Left renal cortex interstitium (tissue), 4 donors: ENCODE measurements around the gene ABL1. TPM values are rescaled to one million over a fixed set of nuclear protein-coding genes. Genes with fewer than 3 reads are reported as not detected.

Experiments used
- DNase-seq, 4 donors: peaks; one replicate each; pipeline ENCODE4 v3.0.0-alpha.2; 2013; ENCODE audit warnings: low read depth in 4 of 4, low spot score in 2 of 4, missing footprints in 1 of 4
- polyA plus RNA-seq, 4 donors: library from polyadenylated mRNA; unstranded; fragments of 120-200 nt; gene quantifications; one replicate each; pipeline ENCODE4 v1.2.1, GENCODE V29; 2013; ENCODE audit not compliant: insufficient read length in 4 of 4

The ABL1 gene
- polyA plus RNA-seq, 4 donors: 71.1 to 89.4 (median 82.5) TPM

DNA sequence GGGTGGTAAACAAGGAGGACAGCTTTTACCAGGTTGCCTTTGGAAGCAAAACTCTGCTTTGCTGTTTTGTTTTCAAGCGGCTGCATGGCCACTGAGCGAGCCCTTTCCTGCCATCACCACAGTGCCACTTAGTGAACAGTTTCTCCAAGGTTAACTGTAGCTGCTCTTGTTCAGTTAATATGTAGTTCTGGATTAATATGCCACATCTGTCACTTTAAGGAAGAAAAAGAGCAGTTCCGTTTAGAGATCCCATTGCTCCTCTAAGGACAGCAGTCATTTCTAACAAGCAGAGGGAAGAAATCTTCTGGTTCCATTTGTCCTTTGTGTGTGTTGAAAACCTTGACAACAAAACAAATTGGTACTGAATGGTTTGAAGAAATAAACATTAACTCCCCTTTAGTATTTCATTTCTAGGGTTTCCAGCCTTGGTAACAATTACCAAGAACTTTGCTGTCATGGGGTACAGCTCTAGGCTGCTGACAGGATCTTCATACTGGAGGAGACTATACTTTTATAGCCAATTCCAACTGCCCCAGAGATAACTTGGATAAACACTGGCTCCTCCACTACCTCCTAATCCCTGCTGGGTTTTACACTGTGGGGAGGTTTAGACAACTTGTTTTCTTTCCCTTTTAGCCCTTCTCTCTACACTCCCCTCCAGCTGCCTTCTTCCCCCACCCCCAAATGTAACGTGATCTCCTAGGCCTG is 10.3 kb upstream of the ABL1 start:
- peak in 2 of 4 donors; percentile 88 to 93 for DNase-seq

- no peak for DNase-seq
These were observed 9.8 kb upstream of the ABL1 start for GRCh38 chr9:130825351-130825651.

DNA sequence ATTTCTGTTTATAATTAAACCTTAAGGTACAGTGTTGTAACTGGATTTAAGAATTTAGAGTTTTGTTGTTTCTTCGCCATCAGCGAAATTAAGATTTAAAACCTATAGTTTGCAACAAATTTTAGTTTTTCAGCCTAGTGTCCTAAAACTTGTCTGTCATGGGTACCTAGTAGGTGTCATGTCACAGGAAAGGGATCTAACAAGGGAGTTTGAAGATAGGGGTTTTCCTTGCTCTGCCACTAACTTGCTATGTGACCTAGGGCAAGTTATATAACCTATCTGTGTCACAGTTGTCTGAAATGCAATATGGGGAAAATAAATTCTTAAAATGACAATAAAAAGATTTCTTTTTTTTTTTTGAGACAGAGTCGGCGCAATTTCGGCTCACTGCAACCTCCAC is 9.2 kb upstream of the ABL1 start:
- DNase-seq: no peak

DNA sequence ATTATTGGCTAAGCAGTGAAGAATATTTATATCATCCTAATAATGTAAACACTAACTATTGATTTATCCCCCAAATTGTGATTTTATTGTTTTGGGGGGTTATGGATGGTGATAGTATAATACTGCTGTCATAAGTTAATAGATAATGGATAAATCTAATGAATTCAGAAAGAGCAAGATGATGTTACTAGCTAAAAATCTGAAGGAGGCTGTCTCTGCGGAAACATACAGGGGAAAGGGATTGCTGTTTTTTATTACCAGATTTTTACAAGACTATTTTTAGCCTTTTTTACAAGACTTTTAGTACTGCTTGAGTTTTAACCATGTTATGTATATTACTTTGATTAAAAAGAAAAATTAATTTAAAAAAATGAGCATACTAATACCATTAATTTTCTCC is 5.3 kb upstream of the ABL1 start:
- DNase-seq: no peak

- DNase-seq: no peak
These were observed 4.8 kb upstream of the ABL1 start for GRCh38 chr9:130830231-130830760.

DNA sequence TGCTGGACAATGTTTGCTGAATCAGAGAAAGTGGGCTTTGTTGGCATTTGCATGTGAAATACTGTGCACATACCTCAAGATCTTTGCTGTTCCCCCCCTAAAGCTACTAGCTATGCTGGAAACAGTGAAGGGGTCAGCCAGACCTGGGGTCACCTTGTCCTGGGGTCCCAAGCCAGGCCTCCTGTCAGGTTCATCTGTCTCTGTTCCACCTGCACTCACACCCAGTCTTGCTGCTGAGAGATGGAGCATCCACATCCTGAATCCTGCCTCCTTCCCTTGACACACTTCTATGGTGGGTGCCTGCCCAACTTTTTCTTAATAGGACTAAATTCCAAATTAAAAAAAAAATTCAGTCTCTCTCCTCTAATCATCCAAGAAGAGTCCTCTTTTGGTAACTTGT is 4.0 kb upstream of the ABL1 start:
- DNase-seq: no peak

GRCh38 chr9:130833031-130833990 is 1.7 kb upstream of the ABL1 start:
- no peak for DNase-seq

DNA sequence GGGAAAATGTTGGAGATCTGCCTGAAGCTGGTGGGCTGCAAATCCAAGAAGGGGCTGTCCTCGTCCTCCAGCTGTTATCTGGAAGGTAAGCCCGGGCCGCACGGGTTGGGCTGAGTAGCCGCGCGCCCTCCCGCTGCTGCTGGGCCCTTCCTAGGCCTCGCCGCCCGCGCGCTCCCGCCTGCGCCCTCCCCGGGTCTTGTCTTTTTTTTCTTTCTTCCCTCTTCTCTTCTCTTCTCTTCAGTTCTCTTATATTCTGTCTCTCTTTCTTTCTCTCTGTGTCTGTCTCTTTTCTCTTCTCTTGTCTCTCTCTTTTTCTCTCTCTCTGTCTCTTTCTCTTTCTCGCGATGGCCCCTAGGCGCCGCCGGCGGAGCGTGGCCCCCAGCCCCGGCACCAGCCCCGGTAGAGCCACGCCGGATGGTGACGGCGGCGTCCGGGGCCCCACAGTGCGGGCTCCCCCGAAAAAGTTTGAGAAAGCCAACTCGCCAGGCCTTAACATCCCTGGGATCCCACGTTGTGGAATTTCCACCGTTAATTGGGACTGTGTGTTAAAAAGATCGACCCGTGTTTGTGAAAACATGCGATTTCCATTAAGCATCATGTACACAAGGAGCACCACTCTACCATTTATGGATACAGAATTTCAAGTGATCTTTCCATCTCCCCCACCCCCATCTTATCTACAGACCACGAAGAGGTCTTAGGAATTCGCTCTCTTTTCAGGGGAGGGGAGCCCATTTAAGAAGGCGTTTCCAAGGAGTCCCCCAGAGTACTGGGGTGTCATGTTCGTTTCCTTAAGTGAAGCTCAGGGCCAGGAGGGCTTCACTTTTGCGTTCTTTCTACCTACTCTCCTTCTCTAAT is 616 bp downstream of the ABL1 start:
- no peak for DNase-seq

- DNase-seq: no peak
These were observed 2.0 kb downstream of the ABL1 start for GRCh38 chr9:130837002-130837511.

DNA sequence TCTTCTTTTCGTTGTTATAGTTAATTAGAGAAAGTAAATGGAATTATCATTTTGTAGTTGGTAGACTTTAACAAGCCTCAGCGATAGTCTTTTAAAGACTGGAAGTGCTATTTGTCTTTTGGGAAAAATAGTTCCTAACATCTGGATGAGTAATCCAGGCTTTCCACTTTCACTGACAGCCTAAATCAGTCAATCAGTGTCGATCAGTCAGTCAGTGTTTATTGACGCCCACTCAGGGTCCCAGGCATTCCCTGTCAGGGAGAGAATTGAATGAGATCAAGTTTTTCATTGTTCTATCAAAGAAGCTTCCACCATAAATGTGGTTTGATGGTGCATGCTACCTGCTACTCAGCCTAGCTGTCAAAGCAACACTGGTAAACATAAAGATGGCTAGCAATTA is 2.6 kb downstream of the ABL1 start:
- no peak for DNase-seq

GRCh38 chr9:130839132-130840111 is 4.4 kb downstream of the ABL1 start:
- no peak for DNase-seq

DNA sequence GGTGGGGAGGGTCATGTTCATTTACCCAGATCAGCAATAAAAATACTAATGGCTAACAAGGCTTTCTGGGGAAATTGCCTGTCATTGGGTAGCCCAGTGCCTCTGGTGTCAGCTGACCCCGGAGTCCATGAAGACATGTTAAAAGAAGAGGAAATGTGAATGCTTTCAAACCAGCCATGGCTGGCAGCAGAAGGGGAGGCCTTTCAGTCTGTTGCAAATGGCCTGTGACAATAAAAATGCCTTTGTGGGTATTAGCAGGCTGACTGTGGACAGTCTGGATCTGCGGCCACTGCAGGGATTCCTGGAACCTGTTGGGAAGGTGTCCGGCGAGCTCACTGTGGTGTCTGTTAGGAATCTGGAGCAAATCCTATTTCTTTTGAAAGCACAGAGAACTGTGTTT is 7.5 kb downstream of the ABL1 start:
- DNase-seq: no peak

- DNase-seq: no peak
These were observed 8.2 kb downstream of the ABL1 start for GRCh38 chr9:130843049-130843908.

DNA sequence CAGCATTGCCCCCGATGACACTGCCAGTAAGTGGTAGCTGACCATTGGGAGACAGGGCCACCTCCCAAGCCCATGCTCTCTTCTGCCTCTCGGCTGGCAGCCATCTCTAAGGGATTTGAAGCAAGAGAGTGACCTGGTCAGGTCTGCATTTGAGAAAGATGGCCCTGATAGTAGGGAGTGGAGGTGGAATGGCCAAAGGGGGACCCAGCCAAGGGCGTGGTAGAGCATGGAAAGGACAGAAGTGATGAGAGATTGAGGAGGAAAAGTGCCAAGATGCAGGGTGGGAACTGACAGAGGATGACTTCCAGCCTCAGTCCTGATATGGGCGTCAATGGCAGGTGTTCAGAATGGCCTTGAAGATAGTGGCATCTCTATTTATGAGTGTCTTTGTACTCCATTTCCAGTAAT is 9.0 kb downstream of the ABL1 start:
- no peak for DNase-seq

- DNase-seq: no peak
These were observed 10.2 kb downstream of the ABL1 start for GRCh38 chr9:130845254-130845653.

GRCh38 chr9:130845901-130846481 is 10.9 kb downstream of the ABL1 start:
- no peak for DNase-seq

DNA sequence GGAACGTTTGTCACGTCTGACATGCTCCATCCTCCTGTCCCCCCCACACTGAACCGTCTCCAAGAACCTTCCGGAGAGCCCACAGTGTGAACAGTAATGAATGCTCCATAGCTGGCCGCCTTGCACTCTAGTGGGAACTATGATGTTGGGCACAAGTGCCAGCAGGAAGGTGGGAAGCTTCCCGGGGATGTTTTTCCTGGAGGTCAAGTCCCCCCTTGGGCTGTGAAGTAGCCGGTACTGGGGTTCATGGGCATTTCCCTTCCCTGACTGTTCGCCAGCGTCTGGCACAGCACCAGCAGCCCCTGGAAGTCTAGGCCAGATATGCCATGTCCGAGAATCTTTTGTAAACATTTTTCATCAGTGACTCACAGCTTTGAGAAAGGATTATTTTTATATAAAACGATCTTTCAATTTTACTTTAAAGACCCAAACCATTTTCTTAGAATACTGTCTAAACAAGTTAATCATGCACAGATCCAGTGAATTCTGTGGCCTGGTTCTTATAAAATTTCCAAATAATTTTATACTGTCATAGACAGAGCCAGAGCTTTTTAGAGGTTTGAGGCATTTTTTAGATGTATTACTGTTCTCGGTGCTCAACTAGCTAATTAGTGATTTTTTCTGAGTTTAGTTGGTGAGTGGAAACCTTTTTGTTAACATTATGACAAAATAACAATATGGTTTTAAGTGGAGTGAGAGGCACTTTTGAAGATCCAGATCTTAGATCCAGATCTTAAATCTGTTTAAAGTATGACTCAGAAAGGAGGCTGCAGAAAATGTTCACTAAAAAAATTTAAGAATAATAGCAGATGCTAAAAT is 11.6 kb downstream of the ABL1 start:
- no peak for DNase-seq
